Neural progenitor cell (in vitro differentiated cells): ENCODE data around the gene HOATZ.

Experiments
- EZH2 ChIP-seq: fragments of 200-600 bp; sonication (generic); IDR thresholded peaks from 2 replicates; pipeline ENCODE4 v1.6.1; 2017; ENCODE audit warnings: antibody characterized with exemption, mild to moderate bottlenecking, moderate library complexity
- EZH2phosphoT487 ChIP-seq: fragments of 200-600 bp; sonication (generic); IDR thresholded peaks from 2 replicates; pipeline ENCODE4 v1.6.1; 2017; ENCODE audit warnings: antibody characterized with exemption
- TF ChIP-seq, protein P1 (sequence below): fragments of 200-600 bp; sonication (generic); IDR thresholded peaks from 2 replicates; pipeline ENCODE4 v1.5.1; 2017; ENCODE audit warnings: antibody characterized with exemption, mild to moderate bottlenecking

- TF ChIP-seq, protein P1, sequence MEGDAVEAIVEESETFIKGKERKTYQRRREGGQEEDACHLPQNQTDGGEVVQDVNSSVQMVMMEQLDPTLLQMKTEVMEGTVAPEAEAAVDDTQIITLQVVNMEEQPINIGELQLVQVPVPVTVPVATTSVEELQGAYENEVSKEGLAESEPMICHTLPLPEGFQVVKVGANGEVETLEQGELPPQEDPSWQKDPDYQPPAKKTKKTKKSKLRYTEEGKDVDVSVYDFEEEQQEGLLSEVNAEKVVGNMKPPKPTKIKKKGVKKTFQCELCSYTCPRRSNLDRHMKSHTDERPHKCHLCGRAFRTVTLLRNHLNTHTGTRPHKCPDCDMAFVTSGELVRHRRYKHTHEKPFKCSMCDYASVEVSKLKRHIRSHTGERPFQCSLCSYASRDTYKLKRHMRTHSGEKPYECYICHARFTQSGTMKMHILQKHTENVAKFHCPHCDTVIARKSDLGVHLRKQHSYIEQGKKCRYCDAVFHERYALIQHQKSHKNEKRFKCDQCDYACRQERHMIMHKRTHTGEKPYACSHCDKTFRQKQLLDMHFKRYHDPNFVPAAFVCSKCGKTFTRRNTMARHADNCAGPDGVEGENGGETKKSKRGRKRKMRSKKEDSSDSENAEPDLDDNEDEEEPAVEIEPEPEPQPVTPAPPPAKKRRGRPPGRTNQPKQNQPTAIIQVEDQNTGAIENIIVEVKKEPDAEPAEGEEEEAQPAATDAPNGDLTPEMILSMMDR = no peak
- no peak for TF ChIP-seq EZH2
- no peak for TF ChIP-seq EZH2phosphoT487
These were observed 46.7 kb downstream of the HOATZ start for GRCh38 chr11:111561306-111561705.
